ENCODE data around the gene PIEZO2.

GRCh38 chr18:10949655-10950054, 199.7 kb downstream of the PIEZO2 start:
- TF ChIP-seq POLR2AphosphoS5 (IDR thresholded peaks at IDR 0.05; ENCODE audit: low read depth, low read length) (no peak; the same call in 1 of the 2 replicates), TAF1 (IDR thresholded peaks at IDR 0.05; ENCODE audit: borderline replicate concordance, low read depth, low read length) (no peak)

Measured in GM12892 (cell line).